Spleen (tissue), 7 donors: ENCODE measurements around the gene GPRC5C.

ENCODE experiments used
- CTCF ChIP-seq, 11 experiments: fragments of 200-600 bp in 7 of 11; fragments of 450-650 bp in 4 of 11; sonication (generic) in 4 of 11; IDR thresholded peaks in 8 of 11; conservative IDR thresholded peaks in 3 of 11; 1 replicate in 7 of 11; 2 replicates in 4 of 11; pipeline versions ENCODE4 v1.4.0 to v1.8.0; 2016 to 2021; ENCODE audit warnings: antibody characterized with exemption in 11 of 11, inconsistent platforms in 4 of 11, mild to moderate bottlenecking in 1 of 11
- POLR2A ChIP-seq, 3 donors: fragments of 450-650 bp; IDR thresholded peaks; one replicate each; pipeline ENCODE4 v1.5.1; 2017; ENCODE audit warnings: antibody characterized with exemption in 3 of 3, mild to moderate bottlenecking in 1 of 3
- POLR2AphosphoS5 ChIP-seq, 3 donors: sonication (generic); formaldehyde crosslinking; IDR thresholded peaks; one replicate each; pipeline ENCODE4 v1.5.1; 2017; ENCODE audit warnings: antibody characterized with exemption in 3 of 3
- donor health status: DM: no; HTN: no; CAD: no; lungs with moderate emphysema.
- donor health status: DM: no; HTN: no; CAD: no.
- donor health status: DM: no; HTN: no; CAD: no.

- TF ChIP-seq CTCF (IDR thresholded peaks at IDR 0.05 in 8 of 11, conservative IDR thresholded peaks at IDR 0.05 in 3 of 11) (no peak), POLR2A (IDR thresholded peaks at IDR 0.05) (no peak), POLR2AphosphoS5 (IDR thresholded peaks at IDR 0.05) (peak in 2 of 3 donors; percentile 8 to 60)
Measured at GRCh38 chr17:74480290-74480689, 48.4 kb downstream of the GPRC5C start.
